Measurements from ENCODE around the gene WFS1. TPM values are rescaled to one million over a fixed set of nuclear protein-coding genes. Genes with fewer than 3 reads are reported as not detected.

WFS1 gene
- polyA plus RNA-seq, 1 of the 3 experiments (the other 2 are of a cell fraction) = 18.7 TPM

GRCh38 chr4:6324461-6324998 is 54.9 kb downstream of the WFS1 start:
- POLR2A ChIA-PET = no interaction called here
- CTCF ChIA-PET = interaction anchor here (1.3 to 22.5 kb wide), 3 partner anchors 9 to 222 kb away, joined by 4 to 1048 read pairs (median 248); partner anchors contain the start of gene WFS1
- DNase-seq = no peak
- Histone ChIP-seq H3K4me1 (ENCODE audit: control insufficient read depth in 1 of 2, insufficient read depth in 2 of 2, low read depth in 1 of 2, low read length in 1 of 2) (peaks cover 0 to 3% of the 10 kb centered on the region in 2 experiments; a peak in 1 of 4 replicates), H3K27me3 (ENCODE audit: insufficient read depth) (no peaks in the 10 kb centered on the region), H3K36me3 (replicated peaks in 1 of 2; ENCODE audit: control insufficient read depth in 1 of 2, insufficient read depth in 2 of 2, low read length in 1 of 2) (no peaks in the 10 kb centered on the region), H3K4me2 (no peak overlapping the region), H3K9me2 (no peaks in the 10 kb centered on the region), H2AFZ (ENCODE audit: low read depth) (no peak overlapping the region), H4K20me1 (ENCODE audit: insufficient read depth) (no peaks in the 10 kb centered on the region), H3K4me3 (ENCODE audit: low read depth in 2 of 2, low read length in 1 of 2) (no peak overlapping the region), H3K9me3 (no peaks in the 10 kb centered on the region), H3K27ac (ENCODE audit: low read depth in 2 of 2, low read length in 1 of 2) (no peak overlapping the region), H3K9ac (no peak overlapping the region), H3F3A (replicated peaks; ENCODE audit: insufficient read depth) (no peaks in the 10 kb centered on the region), H3K79me2 (ENCODE audit: insufficient read depth) (no peaks in the 10 kb centered on the region)
- WGBS (ENCODE audit: low lambda C conversion rate) = 78% methylated on average over 14 of the region's 15 CpGs
- TF ChIP-seq TAF1 (IDR thresholded peaks at IDR 0.05; ENCODE audit: borderline replicate concordance, low read depth, low read length) = no peak

DNA sequence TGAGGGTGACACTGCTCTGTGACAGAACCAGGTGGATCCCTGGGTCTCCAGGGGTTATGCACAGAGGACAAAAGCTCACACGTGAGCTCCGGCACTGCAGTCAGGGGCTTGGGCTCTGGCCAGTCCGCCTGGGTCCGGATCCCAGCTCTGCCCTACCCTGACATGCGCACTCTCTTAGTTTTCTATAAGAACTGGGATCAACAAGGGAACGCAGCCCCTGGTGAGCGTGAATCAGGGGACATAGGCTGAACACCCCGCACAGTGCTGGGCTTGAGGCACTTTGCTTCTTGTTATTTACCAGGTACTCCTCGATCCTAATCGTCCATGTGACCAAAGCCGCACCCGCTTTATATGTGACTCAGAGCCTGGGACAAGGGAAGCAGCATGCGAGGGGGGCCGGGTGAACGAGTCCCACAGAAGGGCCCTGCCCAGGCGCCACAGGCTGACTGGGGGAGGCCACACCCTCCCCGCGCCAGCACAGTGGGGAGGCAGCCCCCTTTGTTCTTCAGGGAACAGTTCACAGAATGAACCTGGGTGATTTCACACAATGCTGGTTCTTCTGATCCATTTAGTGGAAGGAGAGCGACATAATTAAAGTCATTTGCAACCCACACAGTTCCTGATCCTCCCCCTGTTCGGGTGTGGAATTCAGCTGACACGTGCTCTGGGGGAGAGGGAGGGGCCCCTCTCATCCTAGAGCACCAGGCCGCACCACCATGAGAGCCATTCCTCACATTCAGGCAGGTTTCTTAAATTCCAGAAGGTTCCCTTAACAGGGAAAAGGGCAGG is 55.5 kb downstream of the WFS1 start:
- Histone ChIP-seq H3K9me2 (no peaks in the 10 kb centered on the region), H2AFZ (ENCODE audit: low read depth) (no peak overlapping the region), H3K9me3 (no peaks in the 10 kb centered on the region), H3K9ac (no peak overlapping the region), H3K79me2 (ENCODE audit: insufficient read depth) (no peaks in the 10 kb centered on the region), H3K27me3 (ENCODE audit: insufficient read depth) (no peaks in the 10 kb centered on the region), H3K4me1 (ENCODE audit: control insufficient read depth in 1 of 2, insufficient read depth in 2 of 2, low read depth in 1 of 2, low read length in 1 of 2) (peaks cover 0 to 3% of the 10 kb centered on the region in 2 experiments; a peak in 1 of 4 replicates), H3K4me3 (ENCODE audit: low read depth in 2 of 2, low read length in 1 of 2) (no peak overlapping the region), H3F3A (replicated peaks; ENCODE audit: insufficient read depth) (no peaks in the 10 kb centered on the region), H3K36me3 (replicated peaks in 1 of 2; ENCODE audit: control insufficient read depth in 1 of 2, insufficient read depth in 2 of 2, low read length in 1 of 2) (no peaks in the 10 kb centered on the region), H3K4me2 (no peak overlapping the region), H3K27ac (ENCODE audit: low read depth in 2 of 2, low read length in 1 of 2) (no peak overlapping the region), H4K20me1 (ENCODE audit: insufficient read depth) (no peaks in the 10 kb centered on the region)
- ChIA-PET POLR2A (no interaction called here), CTCF (interaction anchor here (0.9 to 22.5 kb wide), 5 partner anchors 19 to 326 kb away, joined by 3 to 1048 read pairs (median 123); partner anchors contain the start of gene WFS1)
- no peak for DNase-seq
- TF ChIP-seq FOXJ3 (CRISPR knock-in tag; IDR thresholded peaks at IDR 0.05) (no peak), MEF2A (IDR thresholded peaks at IDR 0.05; ENCODE audit: borderline replicate concordance, low read depth) (no peak), RCOR1 (IDR thresholded peaks at IDR 0.05; ENCODE audit: low read length) (no peak), ELF1 (IDR thresholded peaks at IDR 0.05) (no peak), GABPA (IDR thresholded peaks at IDR 0.05; ENCODE audit: low read depth) (no peak), EZH2phosphoT487 (IDR thresholded peaks at IDR 0.05; ENCODE audit: borderline replicate concordance, low read depth) (no peak), TCF12 (IDR thresholded peaks at IDR 0.05) (no peak), PBX3 (IDR thresholded peaks at IDR 0.05) (no peak)
- TF ChIP-seq, protein P1, sequence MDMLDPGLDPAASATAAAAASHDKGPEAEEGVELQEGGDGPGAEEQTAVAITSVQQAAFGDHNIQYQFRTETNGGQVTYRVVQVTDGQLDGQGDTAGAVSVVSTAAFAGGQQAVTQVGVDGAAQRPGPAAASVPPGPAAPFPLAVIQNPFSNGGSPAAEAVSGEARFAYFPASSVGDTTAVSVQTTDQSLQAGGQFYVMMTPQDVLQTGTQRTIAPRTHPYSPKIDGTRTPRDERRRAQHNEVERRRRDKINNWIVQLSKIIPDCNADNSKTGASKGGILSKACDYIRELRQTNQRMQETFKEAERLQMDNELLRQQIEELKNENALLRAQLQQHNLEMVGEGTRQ (IDR thresholded peaks at IDR 0.05; ENCODE audit: borderline replicate concordance, low read depth, low read length) = no peak
- WGBS (ENCODE audit: low lambda C conversion rate) = 71% methylated on average over 15 of the region's 22 CpGs
